Measurements from ENCODE around the gene NTNG2.
A peak's percentile ranks its signal among the peaks of the same experiment; 100 is the strongest.

The NTNG2 gene

DNA sequence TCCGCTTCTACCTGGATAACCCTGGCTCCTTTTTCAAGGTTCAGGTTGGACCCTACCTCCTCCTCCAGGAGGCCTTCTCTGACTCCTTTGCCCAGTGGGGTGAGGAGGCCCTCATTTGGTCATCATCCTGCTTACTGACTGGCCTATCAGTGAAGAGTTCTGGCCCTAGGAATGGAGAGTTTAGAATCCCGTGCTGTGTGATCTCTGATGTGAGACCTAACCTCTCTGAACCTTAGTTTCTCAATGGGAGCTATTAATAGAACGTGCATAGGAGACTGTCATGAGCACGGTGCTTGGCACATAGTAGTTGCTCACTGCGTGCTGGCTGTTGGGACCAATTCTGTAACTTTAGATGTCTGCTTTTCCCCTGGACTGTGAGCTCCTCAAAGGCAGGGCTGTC lies 10.3 kb downstream of the NTNG2 start:
- DNase-seq (ENCODE audit: low spot score): no peak

DNA sequence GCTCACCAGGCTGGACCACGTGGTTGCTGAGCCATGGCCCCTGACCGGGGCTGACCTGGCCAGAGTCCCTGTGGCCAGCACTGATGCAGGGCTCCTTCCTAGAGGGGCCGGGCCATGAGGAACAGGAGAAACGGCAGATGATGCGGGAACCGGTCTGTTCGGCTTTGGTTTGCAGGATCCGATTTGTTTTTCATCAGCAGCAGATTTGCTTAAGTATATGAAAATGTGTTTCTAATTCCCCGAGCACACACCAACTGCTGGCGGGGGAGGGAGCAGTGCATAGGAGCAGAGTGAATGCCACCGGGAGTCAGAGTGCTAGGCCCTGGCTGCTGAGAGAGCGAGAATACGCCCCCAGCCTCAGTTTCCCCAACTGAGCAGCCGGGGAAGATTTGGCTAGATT lies 13.6 kb downstream of the NTNG2 start:
- DNase-seq (ENCODE audit: low spot score): no peak

DNA sequence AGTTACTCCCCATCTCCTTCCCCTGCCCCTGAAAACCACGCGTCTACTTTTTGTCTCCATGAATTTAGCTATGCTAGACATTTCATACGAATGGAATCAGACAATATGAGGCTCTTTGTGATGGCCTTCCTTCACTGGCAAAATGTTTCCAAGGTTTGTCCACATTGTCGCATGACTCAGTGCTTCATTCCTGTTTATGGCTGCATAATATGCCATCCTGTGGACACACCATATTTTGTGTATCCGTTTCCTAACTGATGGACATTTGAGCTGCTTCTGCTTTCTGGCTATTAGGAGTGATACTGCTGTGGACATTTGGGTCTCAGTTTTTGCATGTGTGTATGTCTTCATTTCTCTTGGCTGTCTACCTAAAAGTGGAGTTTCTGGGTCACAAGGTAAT lies 14.5 kb downstream of the NTNG2 start:
- no peak for DNase-seq (ENCODE audit: low spot score)

DNA sequence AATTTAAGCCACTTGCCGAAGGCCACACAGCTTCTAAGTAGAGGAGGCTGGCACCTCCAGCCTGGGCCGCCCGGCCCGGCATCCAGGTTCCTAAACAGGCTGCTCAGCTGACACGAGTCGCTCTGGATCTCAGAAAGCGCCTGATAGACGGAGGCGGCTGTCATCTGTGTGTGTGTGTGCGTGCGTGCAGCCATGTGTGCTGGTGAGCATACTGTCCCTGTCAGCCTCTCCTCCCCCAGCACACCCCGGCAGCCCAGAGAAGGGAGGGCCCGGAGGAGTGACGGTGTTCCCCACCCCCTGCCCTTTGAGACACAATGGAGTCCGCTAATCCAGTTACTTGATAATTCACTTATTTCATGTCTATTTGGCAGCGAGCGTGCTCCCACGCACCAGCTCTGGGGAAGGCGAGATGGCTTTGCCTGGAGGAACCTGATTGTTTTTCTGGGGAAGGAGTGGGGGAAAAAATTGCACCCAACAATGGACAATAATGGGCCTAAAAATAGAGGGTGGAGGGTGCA lies 20.0 kb downstream of the NTNG2 start:
- DNase-seq (ENCODE audit: low spot score): peak; percentile 54

DNA sequence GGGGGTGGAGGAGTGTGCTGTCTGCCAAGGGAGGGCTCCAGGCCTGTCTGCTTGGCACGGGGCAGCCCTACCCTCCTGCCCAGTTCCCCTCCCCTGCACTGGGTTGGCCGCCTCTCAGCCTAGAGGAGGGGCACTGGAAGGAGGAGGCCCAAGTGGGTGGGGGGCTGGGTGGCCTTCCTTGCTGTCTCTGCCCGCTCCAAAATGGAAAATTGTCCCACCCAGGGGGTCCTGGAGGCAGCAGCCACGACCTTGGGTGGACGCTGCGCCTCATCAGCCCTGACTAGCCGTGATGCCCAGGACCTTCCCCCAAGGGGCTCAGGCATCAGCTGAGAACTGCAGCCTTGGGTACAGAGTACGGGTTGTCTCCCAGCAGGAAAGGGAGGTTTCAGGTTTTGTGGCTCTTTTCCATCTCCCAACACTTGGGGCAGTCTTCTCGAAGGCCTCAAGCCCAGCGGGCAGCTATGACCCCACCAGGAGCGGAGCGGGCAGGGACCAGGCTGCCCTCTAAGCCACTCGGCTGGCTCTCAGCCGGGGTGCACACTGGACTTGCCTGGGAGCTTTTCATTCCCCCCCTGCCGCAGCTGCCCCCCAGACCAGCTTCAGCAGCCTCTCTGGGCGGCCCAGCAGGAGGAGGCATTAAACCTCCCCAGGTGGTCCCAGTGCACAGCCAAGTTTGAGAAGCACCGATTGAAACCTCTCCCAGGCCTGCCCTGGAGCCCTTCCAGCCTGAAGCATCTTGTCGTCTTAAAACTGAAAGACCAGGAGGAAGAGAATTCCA lies 20.6 kb downstream of the NTNG2 start:
- peak; percentile 65 for DNase-seq (ENCODE audit: low spot score)

DNA sequence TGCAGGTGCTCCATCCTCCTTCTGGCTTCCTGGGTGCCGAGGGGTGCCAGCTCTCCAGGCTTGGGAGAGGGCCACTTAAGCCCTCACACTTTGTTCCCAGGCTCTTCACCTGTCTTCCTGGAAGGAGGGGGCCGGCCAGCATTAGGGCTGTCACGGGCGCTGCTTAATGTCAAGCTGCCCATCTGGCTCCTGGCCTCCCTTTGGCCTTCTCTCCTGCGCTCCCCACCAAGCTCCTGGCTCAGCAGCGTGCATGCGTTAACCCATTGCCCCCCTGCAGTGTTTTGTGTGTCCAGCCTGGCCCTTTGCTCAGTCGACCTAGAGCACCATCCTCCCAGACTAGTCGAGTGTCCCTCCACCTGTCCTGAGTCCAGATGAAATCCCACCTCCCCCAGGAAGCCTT lies 21.3 kb downstream of the NTNG2 start:
- peak; percentile 51 for DNase-seq (ENCODE audit: low spot score)

DNA sequence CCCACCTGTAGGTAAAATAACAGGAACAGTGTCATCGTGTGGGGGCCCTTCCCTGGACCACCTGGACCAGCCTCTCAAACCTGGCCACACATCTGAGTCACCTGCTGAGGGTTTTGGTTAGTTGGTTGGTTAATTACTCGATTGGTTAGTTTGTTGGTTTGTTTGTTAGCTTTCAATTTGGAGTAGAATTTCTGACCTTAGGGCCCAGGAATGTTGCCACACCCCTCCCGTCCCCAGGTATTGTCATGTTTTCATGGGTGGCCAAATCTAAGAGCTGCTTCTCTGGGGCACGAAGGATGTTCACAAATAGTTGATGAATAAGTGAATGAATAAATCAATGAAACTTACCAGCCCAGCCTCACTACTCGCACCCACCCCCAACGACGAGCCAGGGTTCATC lies 21.9 kb downstream of the NTNG2 start:
- no peak for DNase-seq (ENCODE audit: low spot score)

DNA sequence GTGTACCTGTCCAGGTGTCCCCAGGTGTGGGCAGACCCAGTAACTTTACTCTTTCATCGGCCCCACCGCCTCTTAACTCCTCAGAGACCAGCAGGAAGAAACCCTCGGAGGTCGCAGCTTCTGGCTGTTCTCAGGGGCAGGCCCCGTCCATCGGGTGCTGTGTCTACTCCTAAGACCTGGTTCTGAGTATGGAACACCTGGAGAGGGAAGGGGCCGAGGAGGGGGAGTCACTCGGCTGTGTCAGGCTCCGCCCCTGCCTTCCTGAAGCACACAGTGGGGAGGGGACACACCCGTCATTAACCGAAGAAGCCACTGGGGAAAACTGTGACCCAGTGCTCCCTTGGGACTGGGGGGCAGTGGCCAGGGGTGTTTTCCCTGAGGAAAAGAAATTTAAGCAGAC lies 22.3 kb downstream of the NTNG2 start:
- peak; percentile 46 for DNase-seq (ENCODE audit: low spot score)

DNA sequence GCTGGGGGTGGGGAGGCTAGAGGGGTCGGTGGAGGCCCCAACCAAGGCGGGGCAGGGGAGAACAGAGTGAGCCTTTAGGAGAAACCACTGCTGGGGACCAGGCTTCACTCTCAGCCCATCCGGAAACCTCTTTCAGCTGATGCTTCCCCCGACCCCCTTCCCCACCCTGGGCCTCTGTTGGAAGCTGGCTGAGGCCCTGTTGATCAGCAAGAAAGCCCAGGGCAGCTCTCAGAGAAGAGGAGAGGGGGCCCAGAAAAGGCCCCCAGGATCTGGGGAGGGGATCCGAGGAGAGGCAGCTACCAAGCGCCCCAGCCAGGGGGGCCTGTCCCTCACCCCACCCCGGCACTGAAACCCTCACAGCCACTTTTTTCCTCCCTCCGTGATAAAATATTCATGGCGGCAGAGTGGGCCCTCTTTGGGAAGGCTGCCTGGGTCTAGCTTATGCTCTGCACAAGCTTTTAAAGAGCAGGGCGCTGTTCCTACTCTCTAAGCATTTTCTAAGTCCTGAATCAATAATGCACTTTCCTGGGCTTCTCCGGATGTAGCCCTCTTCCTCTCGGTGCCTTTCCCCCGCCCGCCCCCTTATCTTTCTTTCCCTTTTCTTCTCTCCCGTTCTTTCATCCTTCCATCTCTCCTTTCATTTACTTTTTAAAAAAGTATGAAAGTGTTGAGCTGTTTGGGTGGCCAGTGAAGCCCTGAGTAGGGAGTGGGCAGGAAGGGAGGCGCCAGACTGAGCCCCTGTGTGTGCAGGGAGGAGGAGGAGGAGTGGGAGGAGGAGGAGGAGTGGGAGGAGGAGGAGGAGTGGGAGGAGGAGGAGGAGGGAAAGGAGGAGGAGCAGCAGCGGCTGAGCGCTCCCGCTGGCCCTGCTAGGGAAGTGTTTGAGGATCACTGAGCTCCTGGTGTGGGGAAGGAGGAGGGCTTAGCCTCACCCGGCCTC lies 23.5 kb downstream of the NTNG2 start:
- DNase-seq (ENCODE audit: low spot score): no peak

DNA sequence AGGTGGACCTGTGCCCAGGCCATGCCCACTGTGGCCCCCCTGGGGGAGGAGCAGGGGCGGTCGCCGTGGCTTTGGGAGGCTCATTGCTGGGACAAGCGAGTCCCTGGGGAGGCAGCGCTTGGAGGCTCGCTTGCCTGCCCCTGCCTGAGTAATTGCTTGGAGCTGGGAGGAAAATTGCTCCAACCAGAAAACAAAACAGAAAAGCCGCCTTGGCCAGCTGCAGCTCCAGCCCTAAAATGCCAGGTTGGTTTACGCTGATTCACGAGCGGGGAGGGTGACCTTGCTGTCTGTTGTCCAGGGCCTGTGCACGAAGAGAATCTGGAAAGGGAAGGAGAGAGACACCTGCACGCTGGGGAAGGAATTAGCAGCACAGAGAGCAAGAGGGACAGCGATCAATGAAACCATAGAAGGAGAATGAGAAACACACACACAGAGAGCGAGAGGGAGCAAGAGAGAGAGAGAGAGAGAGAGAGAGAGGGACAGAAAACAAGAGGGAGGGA lies 25.3 kb downstream of the NTNG2 start:
- DNase-seq (ENCODE audit: low spot score): no peak

DNA sequence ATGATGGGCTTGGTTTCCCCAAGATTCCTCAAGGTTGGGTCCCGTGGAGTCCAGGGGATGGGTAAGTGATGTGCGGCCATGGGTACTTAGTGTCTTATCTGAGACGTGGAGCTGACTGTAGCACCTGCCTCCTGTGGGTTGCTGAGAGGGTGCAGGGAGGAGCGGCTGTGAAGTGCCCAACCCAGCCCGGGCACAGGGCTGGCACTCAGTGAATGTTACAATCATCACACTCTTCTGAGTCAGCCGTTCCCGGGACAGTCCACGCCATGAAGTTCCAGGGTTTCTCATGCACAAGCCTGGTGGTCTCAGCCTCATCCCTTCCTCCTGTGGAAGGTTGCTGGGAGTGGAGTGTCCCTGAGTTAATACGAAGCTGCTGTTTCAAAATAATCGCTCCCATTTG lies 29.1 kb downstream of the NTNG2 start:
- no peak for DNase-seq (ENCODE audit: low spot score)

DNA sequence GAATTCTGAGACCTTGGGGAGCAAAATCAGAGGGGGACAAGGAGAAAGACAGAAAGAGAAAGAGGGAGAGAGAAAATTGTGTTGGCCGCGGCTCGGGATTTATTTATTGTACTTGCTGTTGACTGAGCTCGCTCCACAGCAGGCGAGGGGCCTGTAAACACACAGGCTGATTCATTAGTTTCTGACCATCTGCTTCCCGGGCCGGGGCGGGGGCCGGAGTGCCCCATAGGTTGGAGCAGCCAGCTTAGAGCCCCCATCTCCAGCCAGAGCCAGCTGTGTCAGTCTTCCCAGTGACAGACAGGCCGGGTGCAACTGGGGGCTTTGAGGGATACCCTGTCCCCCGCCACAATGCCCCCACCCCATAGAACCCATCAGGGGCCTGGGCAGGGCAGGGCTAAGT lies 30.9 kb downstream of the NTNG2 start:
- no peak for DNase-seq (ENCODE audit: low spot score)

DNA sequence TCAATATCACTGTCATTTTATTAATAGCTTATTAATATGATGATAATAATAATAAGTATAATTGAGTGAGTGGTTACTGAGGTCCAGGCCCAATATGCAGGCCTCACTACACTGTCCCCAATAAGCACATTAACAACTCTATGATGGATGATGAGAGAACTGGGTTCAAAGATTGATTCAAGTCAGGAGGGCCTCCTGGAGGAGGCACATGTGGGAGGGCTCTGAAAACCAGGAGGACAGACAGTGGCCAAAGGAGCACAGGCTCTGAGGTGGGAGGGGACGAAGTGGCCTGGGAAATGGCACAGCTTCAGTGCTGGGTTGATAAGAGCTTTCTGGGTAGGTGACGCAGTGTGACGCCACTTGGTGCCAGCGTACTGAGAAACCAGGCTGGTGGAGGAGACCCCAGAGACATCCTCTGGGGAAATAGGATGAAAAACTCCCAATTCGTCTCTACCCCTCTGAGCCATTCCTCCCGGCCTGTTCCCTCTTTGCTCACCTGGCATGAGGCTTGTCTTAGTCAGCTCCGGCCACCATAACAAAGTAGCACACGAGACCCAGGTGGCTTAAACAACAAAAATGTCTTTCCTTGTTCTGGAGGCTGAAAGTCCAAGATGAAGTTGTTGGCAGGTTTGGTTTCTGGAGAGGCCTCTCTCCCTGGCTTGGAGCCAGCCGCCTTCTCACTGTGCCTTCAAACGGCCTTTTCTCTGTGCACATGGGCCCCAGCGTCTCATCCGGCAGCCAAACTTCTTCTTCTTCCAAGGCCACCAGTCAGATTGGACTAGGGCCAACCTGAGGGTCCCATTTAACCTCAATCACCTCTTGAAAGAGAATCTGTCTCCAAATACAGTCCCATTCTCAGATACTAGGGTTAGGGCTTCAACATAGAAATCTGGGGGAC lies 31.6 kb downstream of the NTNG2 start:
- DNase-seq (ENCODE audit: low spot score): no peak

DNA sequence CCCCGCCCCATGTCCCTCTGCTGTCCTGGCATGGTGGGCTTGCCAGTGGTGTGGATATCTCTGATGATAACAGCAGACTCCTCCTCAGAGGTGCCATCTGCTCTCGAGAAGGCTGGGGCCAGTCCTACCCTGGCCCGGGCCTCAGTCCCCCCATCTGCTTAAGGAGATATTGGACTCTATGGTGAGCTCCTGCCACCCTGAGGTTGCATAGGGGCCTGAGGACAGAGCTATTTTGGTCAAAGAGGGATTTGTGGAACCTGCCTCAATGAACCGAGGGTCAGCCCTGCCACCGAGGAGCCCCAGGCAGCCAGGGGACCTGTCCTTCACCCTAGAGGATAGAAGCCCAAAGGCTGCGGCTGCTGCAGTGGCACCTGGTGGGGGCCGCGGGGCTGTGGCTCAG lies 32.6 kb downstream of the NTNG2 start:
- DNase-seq (ENCODE audit: low spot score): no peak

DNA sequence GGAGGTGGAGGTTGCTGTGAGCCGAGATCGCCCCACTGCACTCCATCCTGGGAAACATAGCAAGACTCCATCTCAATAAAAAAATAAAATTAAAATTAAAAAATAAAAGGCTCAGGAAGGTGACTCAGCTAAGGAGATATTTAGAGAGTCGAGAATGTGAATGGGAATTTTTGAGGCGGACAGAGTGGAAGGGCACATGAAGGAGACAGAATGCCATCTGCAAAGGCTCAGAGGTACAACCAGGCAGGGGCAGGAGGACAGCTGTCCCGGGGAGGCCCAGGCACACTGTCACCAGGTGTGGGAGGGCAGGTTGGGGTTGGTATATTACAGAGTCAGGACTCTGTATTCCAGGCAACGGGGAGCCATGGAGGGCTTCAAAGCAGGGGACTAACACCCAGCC lies 35.5 kb downstream of the NTNG2 start:
- no peak for DNase-seq (ENCODE audit: low spot score)

DNA sequence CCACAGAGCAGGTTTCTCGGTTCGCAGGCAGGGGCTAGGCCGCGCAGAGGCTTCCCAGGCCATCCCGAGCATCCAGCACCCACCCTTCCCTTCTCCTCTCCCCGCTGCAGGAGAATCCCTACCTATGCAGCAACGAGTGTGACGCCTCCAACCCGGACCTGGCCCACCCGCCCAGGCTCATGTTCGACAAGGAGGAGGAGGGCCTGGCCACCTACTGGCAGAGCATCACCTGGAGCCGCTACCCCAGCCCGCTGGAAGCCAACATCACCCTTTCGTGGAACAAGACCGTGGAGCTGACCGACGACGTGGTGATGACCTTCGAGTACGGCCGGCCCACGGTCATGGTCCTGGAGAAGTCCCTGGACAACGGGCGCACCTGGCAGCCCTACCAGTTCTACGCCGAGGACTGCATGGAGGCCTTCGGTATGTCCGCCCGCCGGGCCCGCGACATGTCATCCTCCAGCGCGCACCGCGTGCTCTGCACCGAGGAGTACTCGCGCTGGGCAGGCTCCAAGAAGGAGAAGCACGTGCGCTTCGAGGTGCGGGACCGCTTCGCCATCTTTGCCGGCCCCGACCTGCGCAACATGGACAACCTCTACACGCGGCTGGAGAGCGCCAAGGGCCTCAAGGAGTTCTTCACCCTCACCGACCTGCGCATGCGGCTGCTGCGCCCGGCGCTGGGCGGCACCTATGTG lies 36.1 kb downstream of the NTNG2 start:
- DNase-seq (ENCODE audit: low spot score): no peak

DNA sequence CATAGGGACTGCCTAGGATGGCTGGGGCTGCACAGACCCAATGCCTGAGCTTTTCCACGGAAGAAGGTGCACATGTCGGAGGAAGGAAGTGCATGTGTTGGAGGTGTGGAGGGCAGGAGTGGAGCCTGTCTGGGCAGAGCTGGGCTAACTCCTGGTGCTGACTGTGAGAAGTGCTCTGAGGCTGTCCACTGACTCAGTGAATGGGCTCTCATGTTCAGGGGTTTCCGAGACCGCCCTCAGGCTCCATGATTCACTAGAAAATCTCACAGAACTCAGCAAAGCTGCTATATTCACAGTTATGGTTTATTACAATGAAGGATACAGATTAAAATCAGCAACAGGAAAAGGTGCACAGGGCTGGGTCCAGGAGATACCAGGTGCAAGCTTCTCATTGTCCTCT lies 37.2 kb downstream of the NTNG2 start:
- no peak for DNase-seq (ENCODE audit: low spot score)

DNA sequence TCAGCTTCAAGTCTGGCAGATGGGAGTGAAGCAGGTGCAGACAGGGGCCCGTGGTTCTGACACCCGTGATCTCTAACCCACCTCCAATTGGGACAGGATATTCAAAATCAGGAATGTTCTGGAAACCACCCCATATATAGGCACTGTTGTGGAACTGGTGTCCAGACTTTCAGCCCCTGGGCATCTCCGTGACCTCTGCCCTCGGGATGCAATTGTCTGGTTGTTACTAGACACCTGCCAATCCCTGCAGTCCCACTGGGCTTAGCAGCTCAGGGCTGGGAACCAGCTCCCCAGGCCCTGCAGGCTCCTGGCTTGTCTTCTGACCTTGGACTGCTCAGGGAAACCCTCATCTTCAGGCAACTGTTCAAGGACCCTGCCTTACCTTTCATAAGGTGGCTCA lies 38.8 kb downstream of the NTNG2 start:
- no peak for DNase-seq (ENCODE audit: low spot score)

DNA sequence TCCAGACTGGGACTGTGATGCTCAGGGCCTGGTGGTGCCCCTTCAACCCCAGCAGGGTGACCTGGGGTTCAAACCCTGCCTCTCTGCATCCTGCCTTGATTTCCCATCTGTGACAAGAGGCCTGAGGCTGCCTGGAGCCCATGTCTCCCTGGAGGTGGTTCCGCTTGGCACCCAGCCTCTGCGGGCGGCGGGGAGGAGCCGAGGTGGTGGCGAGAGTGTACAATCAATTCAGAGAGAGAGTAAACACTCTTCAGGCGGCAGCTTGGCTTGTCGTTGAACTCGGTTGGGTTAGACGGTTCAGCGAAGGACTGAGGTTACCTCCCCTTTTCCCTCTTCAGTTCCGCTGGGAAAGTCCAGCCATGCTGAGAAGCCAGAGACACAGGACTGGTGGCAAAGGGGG lies 39.3 kb downstream of the NTNG2 start:
- no peak for DNase-seq (ENCODE audit: low spot score)

DNA sequence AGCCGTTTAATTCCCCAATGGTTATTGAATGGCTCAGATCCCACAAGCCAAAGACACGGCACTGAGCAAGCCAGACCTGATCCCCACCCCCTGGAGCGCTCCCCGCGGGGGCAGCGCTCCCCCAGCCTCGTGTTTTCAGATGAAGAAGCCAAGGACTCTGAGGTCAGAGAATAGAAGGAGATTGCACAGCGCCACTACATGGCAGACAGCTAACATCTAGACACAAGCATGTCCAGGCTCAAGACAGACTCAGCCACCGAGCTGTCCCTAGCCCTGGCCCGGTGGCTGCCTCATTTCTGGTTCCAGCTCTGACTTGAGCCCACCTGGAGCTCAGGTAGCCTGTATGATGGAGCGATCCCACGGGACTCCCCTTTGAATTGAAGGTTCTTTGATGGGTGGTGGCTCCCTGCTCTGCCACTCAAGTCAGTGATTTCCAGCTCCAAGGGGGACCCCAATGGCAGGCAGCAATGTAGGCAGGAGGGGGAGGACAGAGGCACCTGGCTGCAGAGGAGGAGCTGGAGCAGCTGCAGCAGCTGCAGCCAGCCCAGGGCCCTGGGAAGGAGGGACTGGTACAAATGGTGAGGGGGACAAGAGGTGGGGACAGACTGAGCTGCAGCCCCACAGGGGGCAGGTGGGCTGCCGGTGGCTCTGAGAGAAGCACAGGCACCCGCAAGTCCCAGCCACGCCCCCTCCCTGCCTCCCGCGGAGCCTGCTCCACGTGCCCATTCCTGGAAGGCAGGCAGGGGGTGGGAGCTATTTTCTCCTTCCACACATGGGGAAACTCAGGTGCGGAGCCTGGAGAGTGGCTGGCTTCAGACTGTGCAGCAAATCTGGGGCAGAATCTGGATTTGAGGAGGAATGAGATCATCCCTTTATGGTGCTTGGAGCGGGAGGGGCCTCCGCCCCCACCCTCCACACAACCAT lies 40.2 kb downstream of the NTNG2 start:
- no peak for DNase-seq (ENCODE audit: low spot score)

Measured in ecto neural progenitor cell (in vitro differentiated cells).